K562 (cell line): ENCODE measurements around the gene HS3ST4. TPM values are rescaled to one million over a fixed set of nuclear protein-coding genes. Genes with fewer than 3 reads are reported as not detected.

ENCODE experiments used
- CHD4 ChIP-seq: fragments of 200-600 bp; sonication (generic); IDR thresholded peaks from 3 replicates; pipeline ENCODE4 v1.6.1; 2012; ENCODE audit warnings: low read depth, mild to moderate bottlenecking, mixed read lengths, low read length, inconsistent platforms; ENCODE audit not compliant: insufficient read depth, insufficient replicate concordance, poor library complexity, severe bottlenecking
- NCOA4 ChIP-seq: fragments of 450-650 bp; IDR thresholded peaks from 2 replicates; pipeline ENCODE4 v1.6.1; 2018; ENCODE audit warnings: mild to moderate bottlenecking; ENCODE audit not compliant: partially characterized antibody
- STAT5A ChIP-seq: IDR thresholded peaks from 2 replicates; pipeline ENCODE4 v1.6.1; 2012; ENCODE audit warnings: low read length, inconsistent platforms, borderline replicate concordance
- polyA plus RNA-seq, 8 experiments: library from polyadenylated mRNA; depleted of rRNA in 4 of 8; stranded (reverse) in 5 of 8; unstranded in 3 of 8; fragments of >200 nt; fragmentation: Nextera tagmentation in 2 of 8; fragmentation: Illumina TruSeq in 1 of 8; extraction: Ambion mirVana in 2 of 8; extraction: Trizol in 1 of 8; gene quantifications; 2 replicates each; pipeline versions ENCODE4 v1.2.1 to v1.2.3, GENCODE V29; 2011 to 2014; ENCODE audit warnings: inconsistent platforms in 1 of 8, missing spikeins in 1 of 8
- total RNA-seq, 7 experiments: library from RNA; depleted of rRNA in 6 of 7; stranded (reverse); fragments of >200 nt in 6 of 7; fragmentation: Illumina TruSeq in 2 of 7; extraction: Trizol in 2 of 7; gene quantifications; 2 replicates each; pipeline versions ENCODE4 v1.2.1 to v1.2.3, GENCODE V29; 2011 to 2021; ENCODE audit warnings: low replicate concordance in 1 of 7
- TF ChIP-seq, protein P1 (sequence below): sonication (generic); formaldehyde crosslinking; IDR thresholded peaks from 2 replicates; pipeline ENCODE4 v1.4.0; 2020; ENCODE audit warnings: mild to moderate bottlenecking, missing genetic modification reagents
- TF ChIP-seq, protein P2 (sequence below): sonication (generic); formaldehyde crosslinking; IDR thresholded peaks from 2 replicates; pipeline ENCODE4 v1.8.1; 2023; ENCODE audit warnings: mild to moderate bottlenecking, missing genetic modification reagents

HS3ST4 gene
- total and polyA plus RNA-seq, 9 of the 15 experiments (the other 6 are each of a cell fraction or from before 2014, with no cell fraction given): not detected

DNA sequence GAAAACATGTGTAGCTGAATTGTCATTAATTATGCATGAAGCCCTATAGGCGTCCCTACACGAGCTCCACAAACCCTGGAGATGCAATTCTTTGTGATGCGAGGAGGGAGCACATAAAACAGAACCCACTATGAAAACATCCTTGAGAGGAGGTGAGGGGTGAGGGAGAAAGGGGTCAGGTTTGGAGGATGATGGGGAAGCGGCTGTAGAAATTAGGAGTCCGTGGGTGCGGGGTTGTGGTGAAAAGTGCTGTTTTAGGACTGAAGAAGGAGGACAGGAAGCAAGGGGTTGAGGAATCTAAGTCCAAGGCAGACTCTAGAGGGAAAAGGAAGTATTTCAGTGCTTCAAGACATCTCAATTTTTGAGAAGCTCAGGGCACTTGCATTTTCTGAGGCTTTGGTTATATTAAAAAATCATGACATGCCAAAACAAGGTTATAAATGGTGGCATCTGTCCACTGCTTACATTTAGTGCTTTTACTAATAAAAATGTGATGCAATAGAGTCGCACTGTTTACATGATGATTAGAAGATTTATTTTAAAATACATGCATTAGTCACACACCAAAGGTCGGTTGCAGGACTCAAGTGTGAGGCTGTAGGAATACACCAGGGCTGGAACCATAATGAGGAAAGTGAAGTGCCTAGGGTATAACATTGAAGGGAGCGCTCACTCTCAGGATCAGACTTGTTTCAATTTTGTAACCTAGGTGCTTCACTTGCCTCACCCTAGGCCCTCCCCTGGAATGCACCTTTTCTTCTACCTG lies 379.5 kb downstream of the HS3ST4 start (continued):
- TF ChIP-seq, protein P1, sequence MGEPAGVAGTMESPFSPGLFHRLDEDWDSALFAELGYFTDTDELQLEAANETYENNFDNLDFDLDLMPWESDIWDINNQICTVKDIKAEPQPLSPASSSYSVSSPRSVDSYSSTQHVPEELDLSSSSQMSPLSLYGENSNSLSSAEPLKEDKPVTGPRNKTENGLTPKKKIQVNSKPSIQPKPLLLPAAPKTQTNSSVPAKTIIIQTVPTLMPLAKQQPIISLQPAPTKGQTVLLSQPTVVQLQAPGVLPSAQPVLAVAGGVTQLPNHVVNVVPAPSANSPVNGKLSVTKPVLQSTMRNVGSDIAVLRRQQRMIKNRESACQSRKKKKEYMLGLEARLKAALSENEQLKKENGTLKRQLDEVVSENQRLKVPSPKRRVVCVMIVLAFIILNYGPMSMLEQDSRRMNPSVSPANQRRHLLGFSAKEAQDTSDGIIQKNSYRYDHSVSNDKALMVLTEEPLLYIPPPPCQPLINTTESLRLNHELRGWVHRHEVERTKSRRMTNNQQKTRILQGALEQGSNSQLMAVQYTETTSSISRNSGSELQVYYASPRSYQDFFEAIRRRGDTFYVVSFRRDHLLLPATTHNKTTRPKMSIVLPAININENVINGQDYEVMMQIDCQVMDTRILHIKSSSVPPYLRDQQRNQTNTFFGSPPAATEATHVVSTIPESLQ (CRISPR knock-in tag): no peak
- no peak for TF ChIP-seq STAT5A
- TF ChIP-seq, protein P2, sequence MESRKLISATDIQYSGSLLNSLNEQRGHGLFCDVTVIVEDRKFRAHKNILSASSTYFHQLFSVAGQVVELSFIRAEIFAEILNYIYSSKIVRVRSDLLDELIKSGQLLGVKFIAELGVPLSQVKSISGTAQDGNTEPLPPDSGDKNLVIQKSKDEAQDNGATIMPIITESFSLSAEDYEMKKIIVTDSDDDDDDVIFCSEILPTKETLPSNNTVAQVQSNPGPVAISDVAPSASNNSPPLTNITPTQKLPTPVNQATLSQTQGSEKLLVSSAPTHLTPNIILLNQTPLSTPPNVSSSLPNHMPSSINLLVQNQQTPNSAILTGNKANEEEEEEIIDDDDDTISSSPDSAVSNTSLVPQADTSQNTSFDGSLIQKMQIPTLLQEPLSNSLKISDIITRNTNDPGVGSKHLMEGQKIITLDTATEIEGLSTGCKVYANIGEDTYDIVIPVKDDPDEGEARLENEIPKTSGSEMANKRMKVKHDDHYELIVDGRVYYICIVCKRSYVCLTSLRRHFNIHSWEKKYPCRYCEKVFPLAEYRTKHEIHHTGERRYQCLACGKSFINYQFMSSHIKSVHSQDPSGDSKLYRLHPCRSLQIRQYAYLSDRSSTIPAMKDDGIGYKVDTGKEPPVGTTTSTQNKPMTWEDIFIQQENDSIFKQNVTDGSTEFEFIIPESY (CRISPR knock-in tag): no peak
- no peak for TF ChIP-seq CHD4
- no peak for TF ChIP-seq NCOA4
